GM21526 (cell line): ENCODE measurements around the gene FST.

Source experiments
- ATAC-seq: cut with Tn5 transposase; IDR thresholded peaks from one replicate; pipeline ENCODE4 v1.9.1; 2021; ENCODE audit warnings: moderate library complexity; ENCODE audit not compliant: unreplicated experiment, low FRiP score

Gene FST

DNA sequence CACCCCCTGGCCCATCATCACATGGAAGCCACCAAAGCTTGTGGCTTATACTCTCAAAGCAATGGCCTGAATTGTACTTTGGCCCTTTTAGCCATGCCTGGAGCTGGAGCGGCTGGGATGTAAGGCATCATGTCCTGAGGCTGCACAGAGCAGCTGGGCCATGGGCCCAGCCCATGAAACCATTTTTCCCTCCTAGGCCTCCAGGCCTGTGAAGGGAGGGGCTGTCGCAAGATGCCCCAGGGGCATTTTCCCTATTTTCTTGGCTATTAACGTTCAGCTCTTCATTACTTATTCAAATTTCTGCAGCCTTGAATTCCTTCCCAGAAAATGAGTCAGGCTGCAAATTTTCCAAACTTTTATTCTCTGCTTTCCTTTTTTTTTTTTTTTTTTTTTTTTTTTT lies 27.7 kb downstream of the FST start:
- no peak for ATAC-seq

- ATAC-seq: no peak
Observed at GRCh38 chr5:53512539-53512938, 32.1 kb downstream of the FST start.

- no peak for ATAC-seq
Observed at GRCh38 chr5:53515988-53516387, 35.6 kb downstream of the FST start.

DNA sequence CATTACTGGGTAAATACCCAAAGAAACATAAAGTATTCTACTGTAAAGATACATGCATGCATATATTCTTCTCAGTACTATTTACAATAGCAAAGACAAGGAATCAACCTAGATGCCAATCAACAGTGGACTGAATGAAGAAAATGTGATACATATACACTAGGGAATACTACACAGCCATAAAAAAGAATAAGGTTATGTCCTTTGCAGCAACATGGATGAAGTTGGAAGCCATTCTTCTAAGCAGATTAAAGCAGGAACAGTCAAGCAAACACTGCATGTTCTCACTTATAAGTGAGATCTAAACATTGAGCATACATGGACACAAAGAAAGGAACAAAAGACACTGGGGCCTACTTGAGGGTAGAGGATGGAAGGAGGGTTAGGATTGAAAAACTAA lies 40.4 kb downstream of the FST start:
- no peak for ATAC-seq
